NCI-H1048 (cell line): ENCODE measurements around the gene CXCR4.

ENCODE experiments used
- DNase-seq: peaks from one replicate; lab custom pipeline; 2025; lab: John Stamatoyannopoulos, UW

The CXCR4 gene

GRCh38 chr2:136131961-136132824 lies 14.2 kb upstream of the CXCR4 start:
- no peak for DNase-seq

- DNase-seq, result no peak
Observed at GRCh38 chr2:136131484-136131960, 13.6 kb upstream of the CXCR4 start.

GRCh38 chr2:136130511-136130910 lies 12.6 kb upstream of the CXCR4 start:
- DNase-seq, result no peak

GRCh38 chr2:136130045-136130444 lies 12.1 kb upstream of the CXCR4 start:
- DNase-seq, result no peak

- no peak for DNase-seq
Observed at GRCh38 chr2:136129601-136130000, 11.7 kb upstream of the CXCR4 start.

GRCh38 chr2:136128905-136129304 lies 11.0 kb upstream of the CXCR4 start:
- no peak for DNase-seq

- DNase-seq, result no peak
Observed at GRCh38 chr2:136128366-136128765, 10.4 kb upstream of the CXCR4 start.

GRCh38 chr2:136127356-136127755 lies 9.4 kb upstream of the CXCR4 start:
- DNase-seq, result no peak

- DNase-seq, result no peak
Observed at GRCh38 chr2:136126421-136126926, 8.5 kb upstream of the CXCR4 start.

GRCh38 chr2:136126021-136126420 lies 8.1 kb upstream of the CXCR4 start:
- no peak for DNase-seq

GRCh38 chr2:136125236-136125635 lies 7.3 kb upstream of the CXCR4 start:
- DNase-seq, result no peak

GRCh38 chr2:136124805-136125204 lies 6.9 kb upstream of the CXCR4 start:
- no peak for DNase-seq

GRCh38 chr2:136122661-136123060 lies 4.7 kb upstream of the CXCR4 start:
- no peak for DNase-seq

GRCh38 chr2:136121204-136121910 lies 3.4 kb upstream of the CXCR4 start:
- DNase-seq, result no peak

GRCh38 chr2:136119717-136120675 lies 2.0 kb upstream of the CXCR4 start:
- DNase-seq, result no peak

GRCh38 chr2:136118819-136119716 lies 1.1 kb upstream of the CXCR4 start:
- no peak for DNase-seq

GRCh38 chr2:136117391-136117841 lies 533 bp downstream of the CXCR4 start:
- no peak for DNase-seq

- DNase-seq, result no peak
Observed at GRCh38 chr2:136116813-136117390, 1.0 kb downstream of the CXCR4 start.

GRCh38 chr2:136116151-136116812 lies 1.7 kb downstream of the CXCR4 start:
- no peak for DNase-seq
